ENCODE data around the gene ZSCAN10. TPM values are rescaled to one million over a fixed set of nuclear protein-coding genes. Genes with fewer than 3 reads are reported as not detected.
A peak's percentile ranks its signal among the peaks of the same experiment; 100 is the strongest.

ZSCAN10 gene
- total and polyA plus RNA-seq, 2 of the 13 experiments (the other 11 are each of a cell fraction or from before 2014, with no cell fraction given), result not detected

GRCh38 chr16:3123986-3124886 is 25.1 kb upstream of the ZSCAN10 start (continued):
- TF ChIP-seq ZNF44 (CRISPR knock-in tag; IDR thresholded peaks at IDR 0.05) (peak; percentile 5; the same call in 1 of the 2 replicates), NFYB (CRISPR knock-in tag; IDR thresholded peaks at IDR 0.05) (peak; percentile 74), ZFP91 (CRISPR knock-in tag; IDR thresholded peaks at IDR 0.05; ENCODE audit: borderline replicate concordance) (peak; percentile 63; the same call in 1 of the 2 replicates), ZFP37 (CRISPR knock-in tag; IDR thresholded peaks at IDR 0.05; ENCODE audit: borderline replicate concordance) (0 out of 2 replicates have a peak, but pooled peaks have one; percentile 37), ZNF672 (CRISPR knock-in tag; IDR thresholded peaks at IDR 0.05) (no peak), TRAFD1 (CRISPR knock-in tag; IDR thresholded peaks at IDR 0.05; ENCODE audit: borderline replicate concordance) (no peak), SKIL (CRISPR knock-in tag; IDR thresholded peaks at IDR 0.05; ENCODE audit: borderline replicate concordance) (no peak), IKZF5 (CRISPR knock-in tag; IDR thresholded peaks at IDR 0.05) (no peak), AKNA (CRISPR knock-in tag; IDR thresholded peaks at IDR 0.05; ENCODE audit: borderline replicate concordance) (no peak)
